Parathyroid adenoma (tissue), 2 donors: ENCODE data around the gene ZKSCAN1.
"Not testable (repeated sequence)": the region's sequence is repeated elsewhere in the genome, so short reads cannot be mapped to it uniquely, and the experiment has no call there.

Experiments
- H2AFZ ChIP-seq: fragments of 300-600 bp; sonication (generic); one replicate; pipeline ENCODE4 v1.7.0; 2017; ENCODE audit warnings: antibody characterized with exemption, mild to moderate bottlenecking
- H3K27ac ChIP-seq: fragments of 300-600 bp; sonication (generic); one replicate; pipeline ENCODE4 v1.7.0; 2017
- H3K27me3 ChIP-seq: fragments of 300-600 bp; sonication (generic); one replicate; pipeline ENCODE4 v1.7.0; 2017; ENCODE audit warnings: low read length; ENCODE audit not compliant: control insufficient read depth, insufficient read depth
- H3K36me3 ChIP-seq: fragments of 300-600 bp; sonication (generic); one replicate; pipeline ENCODE4 v1.7.0; 2017; ENCODE audit warnings: low read length; ENCODE audit not compliant: control insufficient read depth, insufficient read depth
- H3K4me1 ChIP-seq: fragments of 300-600 bp; sonication (generic); one replicate; pipeline ENCODE4 v1.7.0; 2017; ENCODE audit warnings: control low read depth
- H3K4me2 ChIP-seq: fragments of 300-600 bp; sonication (generic); one replicate; pipeline ENCODE4 v1.7.0; 2017; ENCODE audit warnings: low read length
- H3K4me3 ChIP-seq: fragments of 300-600 bp; sonication (generic); one replicate; pipeline ENCODE4 v1.7.0; 2017; ENCODE audit warnings: low read depth, low read length
- H3K79me2 ChIP-seq: fragments of 300-600 bp; sonication (generic); one replicate; pipeline ENCODE4 v1.7.0; 2017; ENCODE audit warnings: control low read depth
- H3K9ac ChIP-seq: fragments of 300-600 bp; sonication (generic); one replicate; pipeline ENCODE4 v1.7.0; 2017; ENCODE audit warnings: mild to moderate bottlenecking
- H3K9me3 ChIP-seq: fragments of 300-600 bp; sonication (generic); one replicate; pipeline ENCODE4 v1.7.0; 2017; ENCODE audit warnings: low read length; ENCODE audit not compliant: control insufficient read depth
- CTCF ChIP-seq: fragments of 300-600 bp; sonication (generic); IDR thresholded peaks from one replicate; pipeline ENCODE4 v1.7.0; 2017; ENCODE audit warnings: antibody characterized with exemption, mild to moderate bottlenecking
- donor health status: primary hyperparathyroidism.

The ZKSCAN1 gene

GRCh38 chr7:99974681-99975080 lies 40.7 kb upstream of the ZKSCAN1 start:
- Histone ChIP-seq H3K4me2 (no peak overlapping the region), H2AFZ (no peak overlapping the region), H3K36me3 (no peaks in the 10 kb centered on the region), H3K79me2 (no peaks in the 10 kb centered on the region), H3K4me1 (no peaks in the 10 kb centered on the region), H3K9ac (no peak overlapping the region), H3K9me3 (no peaks in the 10 kb centered on the region), H3K4me3 (no peak overlapping the region), H3K27me3 (no peaks in the 10 kb centered on the region), H3K27ac (no peak overlapping the region)
- no peak for TF ChIP-seq CTCF

- Histone ChIP-seq H3K36me3 (no peaks in the 10 kb centered on the region), H3K4me3 (no peak within 1 kb of the TSS), H2AFZ (no peak within 1 kb of the TSS), H3K79me2 (no peaks in the 10 kb centered on the region), H3K9ac (no peak within 1 kb of the TSS), H3K4me2 (no peak within 1 kb of the TSS), H3K4me1 (no peaks in the 10 kb centered on the region), H3K9me3 (no peaks in the 10 kb centered on the region), H3K27me3 (no peaks in the 10 kb centered on the region), H3K27ac (no peak within 1 kb of the TSS)
- TF ChIP-seq CTCF = no peak
Observed at GRCh38 chr7:99975782-99976521, 39.4 kb upstream of the ZKSCAN1 start, which contains the start of gene AZGP1. AZGP1 (minus strand) TSS chr7:99976031; CDS start chr7:99976020, 11 bp downstream.

GRCh38 chr7:99976626-99977025 lies 38.8 kb upstream of the ZKSCAN1 start:
- Histone ChIP-seq H3K9ac (no peak overlapping the region), H3K27me3 (no peaks in the 10 kb centered on the region), H3K4me1 (no peaks in the 10 kb centered on the region), H3K4me2 (no peak overlapping the region), H3K4me3 (no peak overlapping the region), H3K9me3 (no peaks in the 10 kb centered on the region), H3K27ac (no peak overlapping the region), H3K36me3 (no peaks in the 10 kb centered on the region), H3K79me2 (no peaks in the 10 kb centered on the region), H2AFZ (no peak overlapping the region)
- TF ChIP-seq CTCF = no peak

GRCh38 chr7:99979814-99980225 lies 35.6 kb upstream of the ZKSCAN1 start:
- H3K4me2 ChIP-seq, H3K4me1 ChIP-seq, H3K9me3 ChIP-seq, H3K79me2 ChIP-seq, H3K27me3 ChIP-seq, H3K9ac ChIP-seq, H3K36me3 ChIP-seq, H3K4me3 ChIP-seq, H2AFZ ChIP-seq, H3K27ac ChIP-seq: not testable (repeated sequence)
- peak; percentile 74 for TF ChIP-seq CTCF

GRCh38 chr7:99980448-99980872 lies 34.9 kb upstream of the ZKSCAN1 start:
- H3K79me2 ChIP-seq, H3K36me3 ChIP-seq, H3K4me1 ChIP-seq, H3K9ac ChIP-seq, H2AFZ ChIP-seq, H3K27me3 ChIP-seq, H3K27ac ChIP-seq, H3K4me3 ChIP-seq, H3K4me2 ChIP-seq, H3K9me3 ChIP-seq: not testable (repeated sequence)

- H3K27ac ChIP-seq, H3K4me3 ChIP-seq, H3K27me3 ChIP-seq, H3K9me3 ChIP-seq, H3K36me3 ChIP-seq, H3K9ac ChIP-seq, H3K4me2 ChIP-seq, H3K4me1 ChIP-seq, H2AFZ ChIP-seq, H3K79me2 ChIP-seq: not testable (repeated sequence)
Observed at GRCh38 chr7:99981066-99981465, 34.3 kb upstream of the ZKSCAN1 start.
